Peyer's patch (tissue), 4 donors: ENCODE results near the gene SOHLH2. TPM values are rescaled to one million over a fixed set of nuclear protein-coding genes. Genes with fewer than 3 reads are reported as not detected.

Experiments
- DNase-seq, 3 donors: peaks; one replicate each; pipeline ENCODE4 v3.0.0-alpha.2; 2017 to 2019
- H3K27ac ChIP-seq, 4 donors: fragments of 200-600 bp; sonication (generic); one replicate each; pipeline ENCODE4 v1.5.1; 2016 to 2019
- H3K27me3 ChIP-seq, 2 donors: fragments of 200-600 bp; sonication (generic); one replicate each; pipeline ENCODE4 v1.5.1; 2019
- H3K36me3 ChIP-seq, 3 donors: fragments of 200-600 bp; sonication (generic); one replicate each; pipeline ENCODE4 v1.5.1; 2016 to 2019
- H3K4me1 ChIP-seq, 4 donors: fragments of 200-600 bp; sonication (generic); one replicate each; pipeline ENCODE4 v1.5.1; 2016 to 2019
- H3K4me3 ChIP-seq, 4 donors: fragments of 200-600 bp; sonication (generic); 1 replicate in 3 of 4; 2 replicates in 1 of 4; pipeline ENCODE4 v1.5.1; 2016 to 2019; ENCODE audit warnings: mild to moderate bottlenecking in 1 of 4
- H3K9me3 ChIP-seq, 4 donors: fragments of 200-600 bp; sonication (generic); one replicate each; pipeline ENCODE4 v1.5.1; 2016 to 2019; ENCODE audit warnings: mild to moderate bottlenecking in 1 of 4
- POLR2A ChIP-seq, 2 donors: fragments of 450-650 bp; IDR thresholded peaks; one replicate each; pipeline ENCODE4 v1.5.1; 2017; ENCODE audit warnings: antibody characterized with exemption in 2 of 2, mild to moderate bottlenecking in 2 of 2, moderate library complexity in 2 of 2
- total RNA-seq, 4 donors: library from RNA; depleted of rRNA; stranded (reverse); fragments of >200 nt; gene quantifications; one replicate each; pipeline ENCODE4 v1.1.0, GENCODE V29; 2016
- TF ChIP-seq, protein P1 (sequence below), 6 experiments: fragments of 450-650 bp in 4 of 6; fragments of 200-600 bp in 2 of 6; sonication (generic) in 1 of 6; IDR thresholded peaks; one replicate each; pipeline ENCODE4 v1.5.1; 2017 to 2019; ENCODE audit warnings: antibody characterized with exemption in 6 of 6, mild to moderate bottlenecking in 3 of 6, moderate library complexity in 1 of 6

The SOHLH2 gene, protein sequence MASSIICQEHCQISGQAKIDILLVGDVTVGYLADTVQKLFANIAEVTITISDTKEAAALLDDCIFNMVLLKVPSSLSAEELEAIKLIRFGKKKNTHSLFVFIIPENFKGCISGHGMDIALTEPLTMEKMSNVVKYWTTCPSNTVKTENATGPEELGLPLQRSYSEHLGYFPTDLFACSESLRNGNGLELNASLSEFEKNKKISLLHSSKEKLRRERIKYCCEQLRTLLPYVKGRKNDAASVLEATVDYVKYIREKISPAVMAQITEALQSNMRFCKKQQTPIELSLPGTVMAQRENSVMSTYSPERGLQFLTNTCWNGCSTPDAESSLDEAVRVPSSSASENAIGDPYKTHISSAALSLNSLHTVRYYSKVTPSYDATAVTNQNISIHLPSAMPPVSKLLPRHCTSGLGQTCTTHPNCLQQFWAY
- not detected for total RNA-seq

DNA sequence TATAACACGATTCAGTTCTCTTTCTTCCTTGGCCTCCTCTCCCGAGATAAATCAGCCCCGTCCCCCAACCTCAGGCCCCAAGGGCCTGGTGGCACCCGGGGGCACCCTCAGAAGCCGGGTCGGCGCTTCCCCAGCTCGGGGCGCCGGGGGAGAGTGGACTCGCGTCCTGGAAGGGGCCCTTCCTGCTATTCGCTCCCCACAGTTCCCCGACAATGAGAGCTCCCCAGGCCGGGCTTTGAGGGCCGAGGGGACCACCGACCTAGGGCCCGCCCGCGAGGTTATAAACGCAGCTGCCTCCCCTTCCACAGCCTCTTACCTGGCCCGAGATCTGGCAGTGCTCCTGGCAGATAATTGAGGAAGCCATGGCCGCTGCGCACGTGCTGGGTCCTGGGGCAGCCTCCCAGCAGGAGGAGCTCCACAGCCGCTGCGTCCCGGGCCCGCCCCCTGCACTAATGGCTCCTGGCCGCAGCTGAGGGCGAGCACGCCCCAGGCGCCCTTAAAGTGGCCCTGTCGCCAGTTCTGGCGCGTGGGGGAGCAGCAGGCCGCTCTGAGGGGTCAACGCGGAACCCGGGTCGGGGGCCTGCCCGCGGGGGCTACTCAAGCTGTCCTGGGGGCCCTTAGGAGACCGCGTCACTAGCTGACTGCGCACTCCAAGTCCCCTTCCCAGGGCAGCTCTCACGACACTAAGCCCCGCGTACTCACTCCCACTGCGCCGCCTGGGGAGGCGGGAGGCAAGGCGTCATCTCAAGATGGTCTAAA lies at the start of gene SOHLH2:
SOHLH2 (minus strand) TSS at position 394 of the 759 bp plus-strand sequence; CDS start at position 364, 30 bp downstream.
- Histone ChIP-seq H3K4me3 (no peak within 1 kb of the TSS), H3K27me3 (no peaks in the 10 kb centered on the region), H3K36me3 (no peaks in the 10 kb centered on the region), H3K27ac (no peak within 1 kb of the TSS), H3K4me1 (no peaks in the 10 kb centered on the region), H3K9me3 (no peaks in the 10 kb centered on the region)
- TF ChIP-seq POLR2A (IDR thresholded peaks at IDR 0.05), result no peak
- TF ChIP-seq, protein P1, sequence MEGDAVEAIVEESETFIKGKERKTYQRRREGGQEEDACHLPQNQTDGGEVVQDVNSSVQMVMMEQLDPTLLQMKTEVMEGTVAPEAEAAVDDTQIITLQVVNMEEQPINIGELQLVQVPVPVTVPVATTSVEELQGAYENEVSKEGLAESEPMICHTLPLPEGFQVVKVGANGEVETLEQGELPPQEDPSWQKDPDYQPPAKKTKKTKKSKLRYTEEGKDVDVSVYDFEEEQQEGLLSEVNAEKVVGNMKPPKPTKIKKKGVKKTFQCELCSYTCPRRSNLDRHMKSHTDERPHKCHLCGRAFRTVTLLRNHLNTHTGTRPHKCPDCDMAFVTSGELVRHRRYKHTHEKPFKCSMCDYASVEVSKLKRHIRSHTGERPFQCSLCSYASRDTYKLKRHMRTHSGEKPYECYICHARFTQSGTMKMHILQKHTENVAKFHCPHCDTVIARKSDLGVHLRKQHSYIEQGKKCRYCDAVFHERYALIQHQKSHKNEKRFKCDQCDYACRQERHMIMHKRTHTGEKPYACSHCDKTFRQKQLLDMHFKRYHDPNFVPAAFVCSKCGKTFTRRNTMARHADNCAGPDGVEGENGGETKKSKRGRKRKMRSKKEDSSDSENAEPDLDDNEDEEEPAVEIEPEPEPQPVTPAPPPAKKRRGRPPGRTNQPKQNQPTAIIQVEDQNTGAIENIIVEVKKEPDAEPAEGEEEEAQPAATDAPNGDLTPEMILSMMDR (IDR thresholded peaks at IDR 0.05), result no peak
- no peak for DNase-seq

DNA sequence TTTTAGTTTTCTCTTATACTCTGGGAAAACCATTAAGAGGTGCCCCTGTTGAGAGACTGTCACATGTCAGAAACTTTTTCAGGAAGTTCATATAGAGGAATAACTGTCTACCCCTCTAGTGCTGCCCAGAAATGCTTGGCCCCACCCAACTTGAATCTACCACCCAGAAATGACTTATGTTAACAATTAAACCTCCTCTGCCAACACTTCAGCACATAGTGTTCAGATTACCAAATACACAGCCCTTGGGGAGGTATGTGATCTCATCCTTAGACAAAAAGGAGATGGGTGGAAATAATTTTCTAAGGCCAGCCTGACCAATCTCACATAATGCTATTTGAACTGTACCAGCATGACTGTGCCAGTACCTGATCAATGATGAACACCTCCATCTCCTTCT lies 47.6 kb upstream of the SOHLH2 start:
- TF ChIP-seq, protein P1 (IDR thresholded peaks at IDR 0.05), result no peak
- TF ChIP-seq POLR2A (IDR thresholded peaks at IDR 0.05), result no peak
- no peaks in the 10 kb centered on the region for H3K4me1 ChIP-seq
- no peak for DNase-seq
- H3K36me3 ChIP-seq, result no peaks in the 10 kb centered on the region
- no peak overlapping the region for H3K27ac ChIP-seq
- H3K27me3 ChIP-seq, result no peaks in the 10 kb centered on the region
- H3K4me3 ChIP-seq, result no peak overlapping the region
- no peaks in the 10 kb centered on the region for H3K9me3 ChIP-seq

DNA sequence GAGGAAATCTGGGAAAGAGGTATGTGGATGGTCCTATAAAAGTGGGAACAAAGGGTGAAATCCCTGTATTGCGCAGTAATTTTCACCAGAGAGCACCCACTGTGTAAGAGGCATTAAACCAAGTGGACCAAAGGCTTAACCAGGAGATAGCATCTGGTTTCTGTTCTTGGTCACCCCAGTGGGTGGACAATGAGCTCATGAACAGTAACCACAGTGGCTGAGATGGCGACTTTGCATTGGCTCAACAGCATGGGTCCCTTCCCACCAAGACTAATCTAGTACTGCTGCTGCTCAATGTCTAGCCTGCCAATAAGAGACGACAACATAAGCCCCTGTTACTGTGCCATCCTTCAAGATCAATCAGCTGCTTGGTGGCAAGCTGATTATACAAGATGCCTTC lies 46.7 kb upstream of the SOHLH2 start:
- DNase-seq, result no peak
- H3K9me3 ChIP-seq, result no peaks in the 10 kb centered on the region
- no peaks in the 10 kb centered on the region for H3K27me3 ChIP-seq
- no peaks in the 10 kb centered on the region for H3K36me3 ChIP-seq
- no peak for TF ChIP-seq POLR2A (IDR thresholded peaks at IDR 0.05)
- TF ChIP-seq, protein P1 (IDR thresholded peaks at IDR 0.05), result no peak
- no peak overlapping the region for H3K27ac ChIP-seq
- H3K4me3 ChIP-seq, result no peak overlapping the region
- H3K4me1 ChIP-seq, result no peaks in the 10 kb centered on the region

DNA sequence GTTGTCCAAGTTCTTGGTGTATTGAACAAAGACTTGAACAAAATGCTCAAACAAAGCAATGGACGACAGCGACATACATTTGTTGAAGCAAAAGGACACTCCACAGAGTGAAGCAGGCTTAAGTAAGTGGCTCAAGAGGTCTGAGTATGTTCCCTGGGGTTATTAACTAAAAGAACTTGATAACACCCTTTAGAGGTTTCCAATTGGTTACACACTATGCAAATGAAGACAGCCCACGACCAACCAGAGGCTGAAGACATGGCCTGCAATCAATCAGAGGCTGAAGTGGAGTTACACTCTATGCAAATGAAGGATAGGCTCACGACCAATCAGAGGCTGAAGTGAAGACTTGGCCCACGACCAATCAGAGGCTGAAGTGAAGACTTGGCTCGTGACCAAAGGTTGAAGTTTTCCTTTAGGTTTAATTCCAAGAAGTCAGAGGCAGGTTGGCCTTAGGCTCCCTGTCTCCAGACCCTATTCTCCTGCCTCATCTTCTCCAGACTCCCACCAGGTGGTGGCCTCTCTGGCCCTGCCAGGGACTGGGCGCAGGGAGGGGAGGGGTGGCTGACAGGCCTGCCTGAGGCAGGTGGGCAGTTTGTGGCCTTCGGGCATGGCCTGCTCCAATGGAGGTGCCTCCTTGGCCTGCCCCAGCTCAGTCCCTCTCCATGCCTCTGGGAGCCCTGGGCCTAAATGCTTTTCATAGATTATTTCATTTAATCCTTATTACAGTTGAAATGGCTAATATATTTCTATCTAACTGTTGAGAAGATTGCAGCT lies 45.2 kb upstream of the SOHLH2 start:
- no peaks in the 10 kb centered on the region for H3K9me3 ChIP-seq
- no peaks in the 10 kb centered on the region for H3K4me1 ChIP-seq
- no peak overlapping the region for H3K27ac ChIP-seq
- no peak overlapping the region for H3K4me3 ChIP-seq
- H3K36me3 ChIP-seq, result no peaks in the 10 kb centered on the region
- no peaks in the 10 kb centered on the region for H3K27me3 ChIP-seq
- TF ChIP-seq, protein P1 (IDR thresholded peaks at IDR 0.05), result no peak
- no peak for TF ChIP-seq POLR2A (IDR thresholded peaks at IDR 0.05)
- no peak for DNase-seq

DNA sequence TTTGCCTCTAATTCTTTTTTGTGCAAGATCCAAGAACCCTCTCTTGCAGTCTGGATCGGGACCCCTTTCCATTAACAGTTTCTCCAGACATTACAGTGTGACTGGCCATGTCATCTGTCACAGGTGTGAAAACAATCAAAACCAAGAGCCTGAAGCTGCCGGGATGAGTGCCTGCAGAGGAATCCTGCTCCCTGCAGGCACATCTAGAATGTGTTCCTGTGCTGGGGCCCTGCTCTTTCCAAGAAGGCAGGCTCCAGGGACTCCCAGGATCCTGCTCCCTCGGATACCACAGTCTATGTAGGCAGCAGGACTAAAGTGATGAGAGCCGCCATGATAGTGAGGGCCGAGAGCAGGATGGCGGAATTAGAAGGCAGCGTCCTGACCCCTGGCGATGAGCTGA lies 44.5 kb upstream of the SOHLH2 start:
- Histone ChIP-seq H3K4me1 (no peaks in the 10 kb centered on the region), H3K36me3 (no peaks in the 10 kb centered on the region), H3K4me3 (no peak overlapping the region), H3K27ac (no peak overlapping the region), H3K27me3 (no peaks in the 10 kb centered on the region), H3K9me3 (no peaks in the 10 kb centered on the region)
- no peak for TF ChIP-seq POLR2A (IDR thresholded peaks at IDR 0.05)
- TF ChIP-seq, protein P1 (IDR thresholded peaks at IDR 0.05), result no peak
- no peak for DNase-seq
